H1 (cell line): Measurements from ENCODE around the gene ADGRV1. TPM values are rescaled to one million over a fixed set of nuclear protein-coding genes. Genes with fewer than 3 reads are reported as not detected.

ENCODE experiments used
- CTCF ChIA-PET: fragments of 300-600 bp; sonication (Branson Sonifier 250); formaldehyde crosslinking; loops from one replicate; lab custom pipeline; 2021; ENCODE audit not compliant: partially characterized antibody; lab: Charles Lee
- POLR2A ChIA-PET: fragments of 300-600 bp; sonication (Branson Sonifier 250); formaldehyde crosslinking; loops from one replicate; lab custom pipeline; 2021; ENCODE audit warnings: inconsistent platforms; ENCODE audit not compliant: partially characterized antibody; lab: Charles Lee
- DNase-seq, 2 experiments: peaks; one replicate each; pipeline versions ENCODE4 v3.0.0 to v3.0.0-alpha.2; 2010 to 2022; ENCODE audit warnings: low spot score in 2 of 2, low read depth in 1 of 2, mixed read lengths in 1 of 2
- FAIRE-seq: peaks from 2 replicates; lab custom pipeline; 2011; peaks lifted over from hg19 to GRCh38; lab: Jason Lieb, UNC
- H2AFZ ChIP-seq: 2 replicates; pipeline ENCODE4 v1.8.1; 2012; ENCODE audit warnings: low read length, inconsistent platforms
- H2AK5ac ChIP-seq: 2 replicates; pipeline ENCODE4 v1.6.1; 2013; ENCODE audit warnings: low read depth, low read length
- H2BK120ac ChIP-seq: replicated peaks from 2 replicates; pipeline ENCODE3; 2013; ENCODE audit warnings: low read depth, low read length, inconsistent platforms
- H2BK12ac ChIP-seq: 2 replicates; pipeline ENCODE4 v1.6.1; 2013; ENCODE audit warnings: low read depth, low read length
- H2BK15ac ChIP-seq: 2 replicates; pipeline ENCODE4 v1.6.1; 2013; ENCODE audit warnings: low read length
- H2BK20ac ChIP-seq: 2 replicates; pipeline ENCODE4 v1.6.1; 2013; ENCODE audit warnings: low read length
- H2BK5ac ChIP-seq: 2 replicates; pipeline ENCODE4 v1.6.1; 2013; ENCODE audit warnings: low read depth, low read length
- H3K14ac ChIP-seq: 2 replicates; pipeline ENCODE4 v1.6.1; 2013; ENCODE audit warnings: inconsistent platforms; ENCODE audit not compliant: insufficient read length
- H3K18ac ChIP-seq: 2 replicates; pipeline ENCODE4 v1.6.1; 2013; ENCODE audit warnings: low read length; ENCODE audit errors: extremely low read depth
- H3K23ac ChIP-seq: 2 replicates; pipeline ENCODE4 v1.6.1; 2013; ENCODE audit warnings: inconsistent platforms; ENCODE audit not compliant: insufficient read length
- H3K23me2 ChIP-seq: 2 replicates; pipeline ENCODE4 v1.6.1; 2013; ENCODE audit warnings: low read depth, low read length
- H3K27ac ChIP-seq: 2 replicates; pipeline ENCODE4 v1.6.1; 2011; ENCODE audit warnings: low read depth, low read length, inconsistent platforms
- H3K27me3 ChIP-seq, 4 experiments: replicated peaks in 1 of 4; 1 replicate in 1 of 4; 2 replicates in 3 of 4; pipeline versions ENCODE4 v1.6.1 to v1.8.1; 2011 to 2013; ENCODE audit warnings: low read length in 3 of 4, mild to moderate bottlenecking in 3 of 4, inconsistent platforms in 2 of 4, mixed read lengths in 2 of 4, moderate library complexity in 1 of 4; ENCODE audit not compliant: control insufficient read depth in 3 of 4, insufficient read depth in 3 of 4; ENCODE audit errors: extremely low read depth in 1 of 4
- H3K36me3 ChIP-seq, 4 experiments: 2 replicates each; pipeline versions ENCODE4 v1.6.1 to v1.8.1; 2011 to 2013; ENCODE audit warnings: mild to moderate bottlenecking in 4 of 4, low read length in 3 of 4, moderate library complexity in 2 of 4, control low read depth in 1 of 4, inconsistent platforms in 1 of 4; ENCODE audit not compliant: insufficient read depth in 4 of 4, control insufficient read depth in 2 of 4
- H3K4ac ChIP-seq: replicated peaks from 2 replicates; pipeline ENCODE3; 2013; ENCODE audit warnings: low read length, low read depth, mixed read lengths, inconsistent platforms; ENCODE audit not compliant: insufficient read length
- H3K4me1 ChIP-seq, 4 experiments: replicated peaks in 1 of 4; 1 replicate in 1 of 4; 2 replicates in 3 of 4; pipeline versions ENCODE4 v1.6.1 to v1.8.1; 2011 to 2013; ENCODE audit warnings: low read length in 3 of 4, inconsistent platforms in 2 of 4, mixed read lengths in 1 of 4; ENCODE audit not compliant: insufficient read depth in 4 of 4, control insufficient read depth in 3 of 4
- H3K4me2 ChIP-seq, 2 experiments: 2 replicates each; pipeline versions ENCODE4 v1.6.1 to v1.8.1; 2011 to 2013; ENCODE audit warnings: low read depth in 2 of 2, low read length in 2 of 2, control low read depth in 1 of 2, inconsistent platforms in 1 of 2, mild to moderate bottlenecking in 1 of 2; ENCODE audit not compliant: insufficient read depth in 1 of 2
- H3K4me3 ChIP-seq, 4 experiments: fragments of 200-600, 300-600 bp in 1 of 4; sonication (generic), shearing (Covaris generic), sonication (Bioruptor Twin) in 1 of 4; 2 replicates each; pipeline versions ENCODE4 v1.5.1 to v1.8.1; 2011 to 2016; ENCODE audit warnings: low read length in 4 of 4, low read depth in 3 of 4, control low read depth in 2 of 4, inconsistent platforms in 2 of 4, mild to moderate bottlenecking in 2 of 4, mixed read lengths in 1 of 4, moderate library complexity in 1 of 4; ENCODE audit not compliant: insufficient read depth in 2 of 4; ENCODE audit errors: extremely low read depth in 1 of 4
- H3K56ac ChIP-seq: replicated peaks from 2 replicates; pipeline ENCODE3; 2013; ENCODE audit warnings: low read depth, mild to moderate bottlenecking, mixed read lengths, low read length, inconsistent platforms; ENCODE audit not compliant: insufficient read length
- H3K79me1 ChIP-seq: 2 replicates; pipeline ENCODE4 v1.6.1; 2013; ENCODE audit warnings: low read depth, low read length, control low read depth
- H3K79me2 ChIP-seq, 2 experiments: 2 replicates each; pipeline versions ENCODE4 v1.6.1 to v1.8.1; 2012 to 2013; ENCODE audit warnings: low read length in 2 of 2, mild to moderate bottlenecking in 2 of 2, inconsistent platforms in 1 of 2; ENCODE audit not compliant: insufficient read depth in 2 of 2, control insufficient read depth in 1 of 2
- H3K9ac ChIP-seq, 4 experiments: replicated peaks in 1 of 4; 1 replicate in 1 of 4; 2 replicates in 3 of 4; pipeline versions ENCODE4 v1.6.1 to v1.8.1; 2011 to 2013; ENCODE audit warnings: low read depth in 3 of 4, low read length in 3 of 4, control low read depth in 2 of 4, mild to moderate bottlenecking in 2 of 4, moderate library complexity in 2 of 4, inconsistent platforms in 1 of 4; ENCODE audit errors: extremely low read depth in 1 of 4
- H3K9me3 ChIP-seq, 2 experiments: 2 replicates each; pipeline versions ENCODE4 v1.6.1 to v1.8.1; 2012 to 2013; ENCODE audit warnings: mild to moderate bottlenecking in 2 of 2, moderate library complexity in 2 of 2, control low read depth in 1 of 2, inconsistent platforms in 1 of 2, low read depth in 1 of 2, low read length in 1 of 2, mixed read lengths in 1 of 2; ENCODE audit not compliant: insufficient read depth in 2 of 2
- H4K20me1 ChIP-seq, 2 experiments: replicated peaks in 1 of 2; 2 replicates each; pipeline versions ENCODE3 to v1.8.1; 2011 to 2013; ENCODE audit warnings: inconsistent platforms in 2 of 2, low read length in 2 of 2, mild to moderate bottlenecking in 1 of 2; ENCODE audit not compliant: insufficient read depth in 2 of 2, control insufficient read depth in 1 of 2
- H4K5ac ChIP-seq: 2 replicates; pipeline ENCODE4 v1.6.1; 2013; ENCODE audit warnings: low read length, low read depth, mixed read lengths, inconsistent platforms; ENCODE audit not compliant: insufficient read length
- H4K8ac ChIP-seq: 2 replicates; pipeline ENCODE4 v1.8.0; 2013; ENCODE audit warnings: mild to moderate bottlenecking, moderate library complexity, low read length, inconsistent platforms; ENCODE audit not compliant: insufficient read depth; ENCODE audit errors: extremely low read depth
- H4K91ac ChIP-seq: replicated peaks from 2 replicates; pipeline ENCODE3; 2013; ENCODE audit warnings: low read length, mixed read lengths, inconsistent platforms; ENCODE audit not compliant: insufficient read length
- FOSL1 ChIP-seq: IDR thresholded peaks from 2 replicates; pipeline ENCODE4 v1.6.1; 2011; ENCODE audit warnings: mild to moderate bottlenecking, low read depth, low read length, moderate library complexity; ENCODE audit not compliant: insufficient read depth
- HDAC6 ChIP-seq: IDR thresholded peaks from one replicate; pipeline ENCODE4 v1.7.1; 2012; ENCODE audit warnings: low read depth, mild to moderate bottlenecking, inconsistent platforms, low read length, moderate library complexity
- JUN ChIP-seq: IDR thresholded peaks from 2 replicates; pipeline ENCODE4 v1.6.1; 2011; ENCODE audit warnings: low read depth, mild to moderate bottlenecking, improper control_type of control experiment, low read length
- KDM1A ChIP-seq: fragments of 200-600, 300-600 bp; sonication (generic); IDR thresholded peaks from 2 replicates; pipeline ENCODE4 v1.7.1; 2016; ENCODE audit warnings: mild to moderate bottlenecking, low read length, borderline replicate concordance
- RBBP5 ChIP-seq: IDR thresholded peaks from 2 replicates; pipeline ENCODE4 v1.7.1; 2012; ENCODE audit warnings: low read depth, mild to moderate bottlenecking, inconsistent platforms, low read length, moderate library complexity, borderline replicate concordance
- TCF12 ChIP-seq: IDR thresholded peaks from 2 replicates; pipeline ENCODE4 v1.6.1; 2011; ENCODE audit warnings: low read depth, mild to moderate bottlenecking, low read length
- ZNF274 ChIP-seq: IDR thresholded peaks from 2 replicates; pipeline ENCODE4 v1.7.0; 2012; ENCODE audit warnings: low read length, borderline replicate concordance; ENCODE audit errors: extremely low read depth
- WGBS, 2 experiments: shearing (Covaris generic) in 1 of 2; methylation state at CpG; one replicate each; pipeline versions ENCODE4 v1.1.6 to v1.1.7; 2013 to 2015; ENCODE audit warnings: low lambda C conversion rate in 2 of 2, mixed read lengths in 2 of 2, inconsistent platforms in 1 of 2, low coverage in 1 of 2, missing lambda C conversion rate in 1 of 2; ENCODE audit not compliant: insufficient replicate concordance in 2 of 2, insufficient coverage in 1 of 2, insufficient read length in 1 of 2; ENCODE audit errors: extremely low coverage in 1 of 2, missing lambda C conversion rate in 1 of 2; 5-methylcytosine and 5-hydroxymethylcytosine counted together
- polyA plus RNA-seq, 7 experiments: library from polyadenylated mRNA; depleted of rRNA in 3 of 7; stranded (reverse) in 5 of 7; unstranded in 2 of 7; fragments of >200 nt in 5 of 7; fragments of 200-250 nt in 2 of 7; gene quantifications; 1 replicate in 5 of 7; 2 replicates in 1 of 7; 4 replicates in 1 of 7; pipeline versions ENCODE4 v1.2.1 to v1.2.3, GENCODE V29; 2011 to 2013; ENCODE audit warnings: missing spikeins in 2 of 7, mixed read lengths in 2 of 7
- total RNA-seq: library from RNA; stranded (reverse); fragmentation: NEBNext Ultra II Directional; extraction: Animal tissue kit (Norgen Biotek cat#: 25700); gene quantifications from 2 replicates; pipeline ENCODE4 v1.2.1, GENCODE V29; 2021
- TF ChIP-seq, protein P1 (sequence below): IDR thresholded peaks from 2 replicates; pipeline ENCODE4 v1.6.1; 2012; ENCODE audit warnings: inconsistent platforms
- TF ChIP-seq, protein P2 (sequence below), 3 experiments: IDR thresholded peaks; 1 replicate in 2 of 3; 2 replicates in 1 of 3; pipeline versions ENCODE4 v1.5.1 to v1.6.1; 2011; ENCODE audit warnings: low read length in 3 of 3, mild to moderate bottlenecking in 3 of 3, inconsistent platforms in 2 of 3, low read depth in 1 of 3, moderate library complexity in 1 of 3; ENCODE audit not compliant: insufficient read depth in 1 of 3; ENCODE audit errors: control extremely low read depth in 1 of 3

Gene ADGRV1
- total and polyA plus RNA-seq, 2 of the 8 experiments (the other 6 are each of a cell fraction or from before 2014, with no cell fraction given): 53.1 to 62.2 TPM

DNA sequence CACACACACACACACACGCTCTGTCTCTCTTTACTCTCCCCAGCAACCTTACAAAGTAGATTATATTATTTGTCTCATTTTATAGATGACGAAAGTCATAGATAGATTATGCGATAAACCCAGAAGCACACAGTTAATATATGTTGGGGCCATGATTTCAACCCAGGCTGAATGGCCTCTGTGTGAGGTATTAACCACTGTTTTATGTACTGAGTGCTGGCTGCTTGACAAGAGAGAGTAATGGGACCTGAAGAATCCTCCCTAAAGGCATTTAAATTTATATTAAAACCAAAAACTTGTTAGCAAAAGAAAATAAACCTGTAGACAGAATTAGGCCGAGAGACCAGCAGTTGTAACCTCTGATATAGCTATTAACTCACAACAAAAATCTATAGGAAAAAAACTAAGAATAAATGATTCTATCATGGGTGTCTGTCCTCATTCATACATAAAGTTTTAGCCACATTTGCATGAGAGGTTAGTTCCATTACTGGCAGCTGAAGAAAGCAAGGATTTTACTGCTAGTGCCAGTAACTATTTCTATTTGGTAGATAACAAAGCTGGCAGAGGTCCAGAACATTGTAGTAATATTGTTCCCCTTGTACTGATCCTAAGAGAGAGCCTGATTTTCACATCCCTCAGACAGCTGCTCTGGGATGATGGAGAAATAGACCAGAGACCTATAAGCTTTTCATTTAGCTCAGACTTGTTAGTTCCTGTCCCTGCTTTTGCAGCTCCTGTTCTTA lies 250.9 kb downstream of the ADGRV1 start:
- H3K23me2 ChIP-seq: no peaks in the 10 kb centered on the region
- peaks cover 0 to 40% (median 11%) of the 10 kb centered on the region in 4 experiments; a peak in 6 of 8 replicates for H3K36me3 ChIP-seq
- no peak overlapping the region for H3K18ac ChIP-seq
- no peak overlapping the region for H3K4me3 ChIP-seq
- no peak overlapping the region for H3K9ac ChIP-seq
- H2BK5ac ChIP-seq: no peak overlapping the region
- POLR2A ChIA-PET: no interaction called here
- H4K20me1 ChIP-seq: peaks cover 0 to 3% of the 10 kb centered on the region in 2 experiments
- H4K8ac ChIP-seq: no peak overlapping the region
- WGBS, 2 experiments: 93% methylated on average over 4 of the region's 4 CpGs; no CpG with 5 or more reads in 1 of the 2 experiments
- no peaks in the 10 kb centered on the region for H3K9me3 ChIP-seq
- no peak overlapping the region for H3K4ac ChIP-seq
- DNase-seq: no peak
- H2BK20ac ChIP-seq: no peak overlapping the region
- H2BK12ac ChIP-seq: no peak overlapping the region
- H3K14ac ChIP-seq: no peak overlapping the region
- no peak overlapping the region for H3K56ac ChIP-seq
- no peak overlapping the region for H3K23ac ChIP-seq
- H3K79me1 ChIP-seq: no peaks in the 10 kb centered on the region
- no peaks in the 10 kb centered on the region for H3K4me1 ChIP-seq
- no peak for FAIRE-seq
- no peak overlapping the region for H4K5ac ChIP-seq
- no peak overlapping the region for H2AFZ ChIP-seq
- H3K27ac ChIP-seq: no peak overlapping the region
- H3K4me2 ChIP-seq: no peak overlapping the region
- CTCF ChIA-PET: interaction anchor here (0.7 kb wide), 1 partner anchor 187 kb away, joined by 3 read pairs; no protein-coding TSS in a partner anchor
- no peaks in the 10 kb centered on the region for H3K27me3 ChIP-seq
- no peak overlapping the region for H2BK120ac ChIP-seq
- H2AK5ac ChIP-seq: no peak overlapping the region
- no peaks in the 10 kb centered on the region; a peak in 1 of 4 replicates for H3K79me2 ChIP-seq
- H4K91ac ChIP-seq: no peak overlapping the region
- H2BK15ac ChIP-seq: no peak overlapping the region
- TF ChIP-seq HDAC6 (no peak), KDM1A (no peak), RBBP5 (no peak), ZNF274 (no peak), JUN (no peak), FOSL1 (no peak), TCF12 (no peak)
- TF ChIP-seq, protein P1, sequence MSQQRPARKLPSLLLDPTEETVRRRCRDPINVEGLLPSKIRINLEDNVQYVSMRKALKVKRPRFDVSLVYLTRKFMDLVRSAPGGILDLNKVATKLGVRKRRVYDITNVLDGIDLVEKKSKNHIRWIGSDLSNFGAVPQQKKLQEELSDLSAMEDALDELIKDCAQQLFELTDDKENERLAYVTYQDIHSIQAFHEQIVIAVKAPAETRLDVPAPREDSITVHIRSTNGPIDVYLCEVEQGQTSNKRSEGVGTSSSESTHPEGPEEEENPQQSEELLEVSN: no peak
- TF ChIP-seq, protein P2, sequence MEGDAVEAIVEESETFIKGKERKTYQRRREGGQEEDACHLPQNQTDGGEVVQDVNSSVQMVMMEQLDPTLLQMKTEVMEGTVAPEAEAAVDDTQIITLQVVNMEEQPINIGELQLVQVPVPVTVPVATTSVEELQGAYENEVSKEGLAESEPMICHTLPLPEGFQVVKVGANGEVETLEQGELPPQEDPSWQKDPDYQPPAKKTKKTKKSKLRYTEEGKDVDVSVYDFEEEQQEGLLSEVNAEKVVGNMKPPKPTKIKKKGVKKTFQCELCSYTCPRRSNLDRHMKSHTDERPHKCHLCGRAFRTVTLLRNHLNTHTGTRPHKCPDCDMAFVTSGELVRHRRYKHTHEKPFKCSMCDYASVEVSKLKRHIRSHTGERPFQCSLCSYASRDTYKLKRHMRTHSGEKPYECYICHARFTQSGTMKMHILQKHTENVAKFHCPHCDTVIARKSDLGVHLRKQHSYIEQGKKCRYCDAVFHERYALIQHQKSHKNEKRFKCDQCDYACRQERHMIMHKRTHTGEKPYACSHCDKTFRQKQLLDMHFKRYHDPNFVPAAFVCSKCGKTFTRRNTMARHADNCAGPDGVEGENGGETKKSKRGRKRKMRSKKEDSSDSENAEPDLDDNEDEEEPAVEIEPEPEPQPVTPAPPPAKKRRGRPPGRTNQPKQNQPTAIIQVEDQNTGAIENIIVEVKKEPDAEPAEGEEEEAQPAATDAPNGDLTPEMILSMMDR (IDR thresholded peaks at IDR 0.05; ENCODE audit: control extremely low read depth in 1 of 3, insufficient read depth in 1 of 3, low read depth in 1 of 3, low read length in 3 of 3): no peak
